Kidney epithelial cell (primary cell): Measurements from ENCODE around the gene CDH13. TPM values are rescaled to one million over a fixed set of nuclear protein-coding genes. Genes with fewer than 3 reads are reported as not detected.
A peak's percentile ranks its signal among the peaks of the same experiment; 100 is the strongest.

ENCODE experiments used
- DNase-seq: peaks from one replicate; pipeline ENCODE4 v3.0.0-alpha.2; 2010; ENCODE audit warnings: low read depth
- H3K27me3 ChIP-seq: 2 replicates; pipeline ENCODE4 v1.6.0; 2011; ENCODE audit warnings: low read length; ENCODE audit not compliant: control insufficient read depth, insufficient read depth
- H3K36me3 ChIP-seq: 2 replicates; pipeline ENCODE4 v1.5.1; 2011; ENCODE audit warnings: low read length; ENCODE audit not compliant: control insufficient read depth, insufficient read depth
- H3K4me3 ChIP-seq: 2 replicates; pipeline ENCODE4 v1.5.1; 2011; ENCODE audit warnings: low read depth, mild to moderate bottlenecking, control low read depth, low read length
- total RNA-seq: library from RNA; depleted of rRNA; stranded (reverse); fragments of >200 nt; gene quantifications from 2 replicates; pipeline ENCODE4 v1.2.3, GENCODE V29; 2015
- TF ChIP-seq, protein P1 (sequence below): IDR thresholded peaks from 2 replicates; pipeline ENCODE4 v1.5.1; 2011; ENCODE audit warnings: mild to moderate bottlenecking, moderate library complexity, low read length, control low read depth, inconsistent platforms; ENCODE audit not compliant: insufficient read depth, poor library complexity, severe bottlenecking

CDH13 gene
- total RNA-seq, 1 donor from 2014 or later: 32.8 TPM

DNA sequence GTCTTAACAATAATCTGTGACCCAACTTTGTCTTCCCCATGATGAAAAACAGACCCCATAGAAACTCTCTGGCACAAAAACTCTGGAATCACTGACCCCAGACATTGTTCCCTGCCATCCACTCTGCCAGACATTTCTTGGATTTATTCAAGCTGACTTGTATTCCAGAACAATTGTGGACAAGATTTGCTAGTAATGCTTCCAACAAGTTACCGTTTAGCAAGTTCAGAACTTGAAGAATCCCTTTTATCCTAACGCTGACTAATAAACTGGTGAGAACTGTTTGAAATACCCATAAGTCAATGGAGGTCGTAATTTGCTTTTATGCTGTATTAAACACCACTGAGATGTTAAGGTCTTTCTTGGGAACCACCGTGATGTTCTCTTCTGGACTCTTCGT is 1191.5 kb downstream of the CDH13 start:
- no peaks in the 10 kb centered on the region for H3K27me3 ChIP-seq
- no peak for DNase-seq
- TF ChIP-seq, protein P1, sequence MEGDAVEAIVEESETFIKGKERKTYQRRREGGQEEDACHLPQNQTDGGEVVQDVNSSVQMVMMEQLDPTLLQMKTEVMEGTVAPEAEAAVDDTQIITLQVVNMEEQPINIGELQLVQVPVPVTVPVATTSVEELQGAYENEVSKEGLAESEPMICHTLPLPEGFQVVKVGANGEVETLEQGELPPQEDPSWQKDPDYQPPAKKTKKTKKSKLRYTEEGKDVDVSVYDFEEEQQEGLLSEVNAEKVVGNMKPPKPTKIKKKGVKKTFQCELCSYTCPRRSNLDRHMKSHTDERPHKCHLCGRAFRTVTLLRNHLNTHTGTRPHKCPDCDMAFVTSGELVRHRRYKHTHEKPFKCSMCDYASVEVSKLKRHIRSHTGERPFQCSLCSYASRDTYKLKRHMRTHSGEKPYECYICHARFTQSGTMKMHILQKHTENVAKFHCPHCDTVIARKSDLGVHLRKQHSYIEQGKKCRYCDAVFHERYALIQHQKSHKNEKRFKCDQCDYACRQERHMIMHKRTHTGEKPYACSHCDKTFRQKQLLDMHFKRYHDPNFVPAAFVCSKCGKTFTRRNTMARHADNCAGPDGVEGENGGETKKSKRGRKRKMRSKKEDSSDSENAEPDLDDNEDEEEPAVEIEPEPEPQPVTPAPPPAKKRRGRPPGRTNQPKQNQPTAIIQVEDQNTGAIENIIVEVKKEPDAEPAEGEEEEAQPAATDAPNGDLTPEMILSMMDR: no peak

DNA sequence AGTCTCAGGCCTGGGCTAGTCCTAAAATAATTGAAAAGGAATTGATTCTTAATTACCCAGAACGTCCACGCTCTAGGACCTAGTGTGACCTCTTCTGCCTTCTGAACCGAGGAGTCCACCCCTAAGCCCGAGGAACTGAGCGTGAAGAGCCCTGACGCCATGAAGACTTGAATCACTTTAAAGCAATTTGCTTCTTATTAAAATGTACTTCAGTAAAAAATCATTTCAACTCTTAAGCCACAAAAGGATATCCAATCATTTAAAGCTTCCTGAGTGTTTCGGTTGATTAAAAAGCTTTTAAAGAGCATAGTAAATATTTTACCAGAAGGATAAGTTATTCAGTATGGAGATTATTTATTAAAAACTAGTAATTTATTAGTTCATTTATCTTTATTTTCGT is 1192.6 kb downstream of the CDH13 start:
- H3K27me3 ChIP-seq: no peaks in the 10 kb centered on the region
- no peak for DNase-seq
- TF ChIP-seq, protein P1: no peak
- H3K4me3 ChIP-seq: no peak overlapping the region
- no peaks in the 10 kb centered on the region for H3K36me3 ChIP-seq

More for the DNA sequence above, 1191.5 kb downstream of the CDH13 start:
- Histone ChIP-seq H3K4me3 (no peak overlapping the region), H3K36me3 (no peaks in the 10 kb centered on the region)

DNA sequence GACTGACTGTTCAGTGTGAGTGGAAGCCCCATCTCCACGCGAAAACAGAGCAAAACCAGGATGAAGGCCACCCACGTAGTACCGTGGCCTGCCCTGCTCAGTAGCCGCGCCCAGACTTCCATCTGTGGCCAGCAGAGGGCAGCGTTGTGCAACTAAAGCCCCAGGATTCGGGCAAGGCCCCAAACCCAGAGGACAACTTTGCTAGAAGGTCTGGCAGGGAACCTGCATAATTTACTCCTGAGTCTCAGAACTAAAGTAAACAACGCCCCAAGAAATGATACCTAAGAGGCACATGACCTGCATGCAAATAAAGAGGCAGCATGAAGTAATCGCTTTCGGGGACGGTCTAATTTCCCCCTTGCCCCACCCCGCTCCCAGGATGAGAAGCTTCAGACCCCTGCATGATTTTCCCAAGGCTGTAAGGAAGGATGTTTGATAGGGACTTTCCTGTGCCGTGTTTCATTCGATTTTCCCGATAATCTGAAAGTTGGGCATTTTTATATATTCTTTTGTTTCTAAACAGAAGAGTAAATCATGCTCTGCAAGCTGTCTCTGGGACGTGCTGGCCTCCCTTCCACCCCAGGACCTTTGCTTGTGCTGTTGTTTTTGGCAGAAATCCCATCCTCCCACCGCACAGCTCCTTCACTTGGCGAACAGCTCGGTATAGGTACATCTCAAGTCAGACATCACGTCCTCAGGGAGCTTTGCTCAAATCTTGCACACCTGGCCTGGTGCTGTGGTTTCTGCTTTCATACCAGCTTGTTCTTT is 1199.6 kb downstream of the CDH13 start:
- TF ChIP-seq, protein P1: peak; percentile 93
- no peaks in the 10 kb centered on the region for H3K27me3 ChIP-seq
- H3K36me3 ChIP-seq: no peaks in the 10 kb centered on the region
- DNase-seq: no peak
- H3K4me3 ChIP-seq: no peak overlapping the region

DNA sequence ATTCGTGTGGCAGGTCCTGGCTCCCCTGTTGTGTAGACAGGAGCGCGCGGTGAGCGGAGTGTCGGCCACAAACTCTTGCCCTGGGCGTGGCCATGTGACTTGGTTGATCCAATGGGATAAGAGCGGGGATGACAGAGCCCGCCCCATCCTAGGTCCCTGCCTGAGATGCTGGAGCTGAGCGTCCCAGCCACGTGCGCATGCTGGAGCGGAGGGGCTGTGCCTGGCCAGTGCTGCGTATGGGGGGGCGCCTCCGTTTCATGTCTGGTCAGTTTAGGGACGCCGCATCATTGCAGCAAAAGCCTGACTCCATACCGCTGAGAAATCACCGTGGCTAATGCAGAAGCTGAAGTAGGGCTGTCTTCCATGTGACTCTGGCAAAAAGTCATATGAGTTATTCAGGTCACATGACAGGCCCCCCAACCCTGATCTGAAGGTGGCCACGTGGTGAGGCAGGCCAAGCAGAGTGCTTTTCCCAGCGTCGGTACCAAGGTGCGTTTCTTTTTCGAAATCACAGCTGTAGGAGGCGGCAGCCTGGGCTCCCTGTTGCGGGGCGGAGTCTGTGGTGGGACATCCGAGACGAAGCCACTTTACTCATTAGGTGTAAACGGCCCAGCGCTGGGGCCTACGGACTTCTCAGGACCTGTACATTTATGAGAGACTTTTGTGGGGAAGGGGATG is 1203.5 kb downstream of the CDH13 start:
- Histone ChIP-seq H3K27me3 (no peaks in the 10 kb centered on the region), H3K4me3 (no peak overlapping the region), H3K36me3 (no peaks in the 10 kb centered on the region)
- TF ChIP-seq, protein P1: no peak
- no peak for DNase-seq

- Histone ChIP-seq H3K4me3 (no peak overlapping the region), H3K27me3 (no peaks in the 10 kb centered on the region), H3K36me3 (no peaks in the 10 kb centered on the region)
- TF ChIP-seq, protein P1: no peak
- no peak for DNase-seq
Observed at GRCh38 chr16:83830769-83831455, 1204.1 kb downstream of the CDH13 start.
